K562 (cell line): ENCODE measurements around the gene MCCC1. TPM values are rescaled to one million over a fixed set of nuclear protein-coding genes. Genes with fewer than 3 reads are reported as not detected.
A peak's percentile ranks its signal among the peaks of the same experiment; 100 is the strongest.

ENCODE experiments used
- ATAC-seq: fragments of 200-7000 bp; cut with Tn5 transposase; 3 replicates; pipeline ENCODE4 v1.9.1; 2020; ENCODE audit warnings: moderate library complexity
- BruUV-seq: library from RNA; stranded (reverse); fragments of 400-500 nt; replicated peaks from 2 replicates; lab custom pipeline; 2021; lab: Mats Ljungman, UMichigan
- CTCF ChIA-PET: fragments of 300-600 bp; formaldehyde crosslinking; extraction: SDS; loops from one replicate; lab custom pipeline; 2021; ENCODE audit warnings: low intra/inter-chr PET ratio; lab: Yijun Ruan, JAX
- POLR2A ChIA-PET: fragments of 300-600, 350-650 bp; sonication (Branson Sonifier 250); formaldehyde crosslinking; extraction: SDS; loops from one replicate; lab custom pipeline; 2021; ENCODE audit warnings: antibody characterized with exemption, inconsistent platforms; lab: Yijun Ruan, JAX
- DNase-seq, 4 experiments: peaks; one replicate each; pipeline versions ENCODE4 v3.0.0 to v3.0.0-alpha.2; 2011 to 2018; ENCODE audit warnings: low spot score in 3 of 4, mixed read lengths in 3 of 4; ENCODE audit errors: extremely low read depth in 1 of 4
- FAIRE-seq: peaks from 2 replicates; lab custom pipeline; 2011; peaks lifted over from hg19 to GRCh38; lab: Jason Lieb, UNC
- H2AFZ ChIP-seq: 2 replicates; pipeline ENCODE4 v1.6.0; 2011; ENCODE audit warnings: low read depth, low read length, control low read depth, inconsistent platforms
- H3K27ac ChIP-seq: fragments of 200-600 bp; 3 replicates; pipeline ENCODE4 v1.8.0; 2011; ENCODE audit warnings: low read depth, mild to moderate bottlenecking, control low read depth, inconsistent platforms, low read length, moderate library complexity, mixed read lengths; ENCODE audit errors: extremely low read depth
- H3K27me3 ChIP-seq, 2 experiments: fragments of 300-600 bp in 1 of 2; 2 replicates in 1 of 2; 3 replicates in 1 of 2; pipeline versions ENCODE4 v1.6.0 to v1.8.0; 2011; ENCODE audit warnings: inconsistent platforms in 2 of 2, low read length in 2 of 2, mild to moderate bottlenecking in 1 of 2, mixed read lengths in 1 of 2, moderate library complexity in 1 of 2; ENCODE audit not compliant: control insufficient read depth in 2 of 2, insufficient read depth in 2 of 2
- H3K36me3 ChIP-seq: fragments of 300-600 bp; 3 replicates; pipeline ENCODE4 v1.8.0; 2011; ENCODE audit warnings: mild to moderate bottlenecking, low read length, inconsistent platforms; ENCODE audit not compliant: control insufficient read depth, insufficient read depth
- H3K4me1 ChIP-seq, 2 experiments: fragments of 200-600 bp in 1 of 2; replicated peaks in 1 of 2; 2 replicates in 1 of 2; 3 replicates in 1 of 2; pipeline versions ENCODE4 v1.5.1 to v1.8.0; 2011; ENCODE audit warnings: inconsistent platforms in 2 of 2, low read length in 2 of 2, mild to moderate bottlenecking in 1 of 2, mixed read lengths in 1 of 2, moderate library complexity in 1 of 2; ENCODE audit not compliant: control insufficient read depth in 2 of 2, insufficient read depth in 2 of 2
- H3K4me2 ChIP-seq: 2 replicates; pipeline ENCODE4 v1.6.1; 2011; ENCODE audit warnings: low read length, control low read depth, inconsistent platforms, mixed read lengths; ENCODE audit not compliant: insufficient read depth
- H3K4me3 ChIP-seq: fragments of 200-600 bp; sonication (generic), shearing (Covaris generic); 2 replicates; pipeline ENCODE4 v1.5.1; 2016; ENCODE audit warnings: control low read depth, inconsistent platforms
- H3K79me2 ChIP-seq: fragments of 200-600 bp; 3 replicates; pipeline ENCODE4 v1.8.0; 2011; ENCODE audit warnings: low read length, inconsistent platforms; ENCODE audit not compliant: control insufficient read depth, insufficient read depth
- H3K9ac ChIP-seq, 2 experiments: 2 replicates each; pipeline versions ENCODE4 v1.6.0 to v1.6.1; 2011; ENCODE audit warnings: low read depth in 2 of 2, low read length in 2 of 2, control low read depth in 1 of 2, inconsistent platforms in 1 of 2, mild to moderate bottlenecking in 1 of 2, mixed read lengths in 1 of 2; ENCODE audit not compliant: insufficient read depth in 1 of 2
- H3K9me1 ChIP-seq: one replicate; pipeline ENCODE4 v1.6.0; 2011; ENCODE audit warnings: inconsistent platforms, mild to moderate bottlenecking, low read length, moderate library complexity; ENCODE audit not compliant: control insufficient read depth, insufficient read depth
- H3K9me3 ChIP-seq: replicated peaks from 2 replicates; pipeline ENCODE4 v1.5.1; 2011; ENCODE audit warnings: low read depth, low read length, inconsistent platforms; ENCODE audit not compliant: control insufficient read depth, insufficient read depth
- H4K20me1 ChIP-seq: replicated peaks from 2 replicates; pipeline ENCODE4 v1.6.1; 2011; ENCODE audit warnings: low read length, inconsistent platforms, mixed read lengths; ENCODE audit not compliant: control insufficient read depth, insufficient read depth
- ARID2 ChIP-seq: fragments of 450-650 bp; IDR thresholded peaks from 2 replicates; pipeline ENCODE4 v1.6.1; 2017; ENCODE audit warnings: antibody characterized with exemption, mild to moderate bottlenecking
- BRD4 ChIP-seq: fragments of 200-600 bp; sonication (generic); IDR thresholded peaks from 2 replicates; pipeline ENCODE4 v1.6.1; 2017; ENCODE audit warnings: inconsistent platforms
- DPF2 ChIP-seq: fragments of 450-650 bp; IDR thresholded peaks from 2 replicates; pipeline ENCODE4 v1.6.1; 2016
- ELK3 ChIP-seq: fragments of 450-650 bp; formaldehyde crosslinking; IDR thresholded peaks from 2 replicates; pipeline ENCODE4 v1.4.0; 2020; ENCODE audit warnings: mild to moderate bottlenecking
- FOXJ3 ChIP-seq: sonication (generic); formaldehyde crosslinking; IDR thresholded peaks from 2 replicates; pipeline ENCODE4 v1.4.0; 2020; ENCODE audit warnings: mild to moderate bottlenecking, missing genetic modification reagents
- POLR2A ChIP-seq: fragments of 450-650 bp; conservative IDR thresholded peaks from 2 replicates; pipeline ENCODE4 v1.6.1; 2016
- RAD21 ChIP-seq, 2 experiments: fragments of 250-450 bp in 1 of 2; fragments of 450-650 bp in 1 of 2; sonication (Bioruptor Pico) in 1 of 2; formaldehyde crosslinking in 1 of 2; IDR thresholded peaks in 1 of 2; conservative IDR thresholded peaks in 1 of 2; 2 replicates each; pipeline versions ENCODE4 v1.4.0 to v1.8.0; 2020 to 2022; ENCODE audit warnings: mild to moderate bottlenecking in 2 of 2, moderate library complexity in 1 of 2
- TAF7 ChIP-seq: fragments of 450-650 bp; IDR thresholded peaks from 2 replicates; pipeline ENCODE4 v1.6.1; 2016; ENCODE audit warnings: missing genetic modification characterization, missing compliant biosample characterization
- TRIM24 ChIP-seq, 2 experiments: fragments of 450-650 bp; IDR thresholded peaks; 2 replicates each; pipeline ENCODE4 v1.6.1; 2016
- U2AF1 ChIP-seq: fragments of 200-400 bp; formaldehyde crosslinking; optimal IDR thresholded peaks from 2 replicates; pipeline ENCODE3; 2017; ENCODE audit warnings: mild to moderate bottlenecking, low read depth, low read length, moderate library complexity
- ZNF699 ChIP-seq: fragments of 250-450 bp; sonication (Bioruptor Pico); IDR thresholded peaks from 2 replicates; pipeline ENCODE4 v1.8.0; 2021; ENCODE audit warnings: mild to moderate bottlenecking, moderate library complexity; ENCODE audit not compliant: insufficient replicate concordance
- WGBS: fragments of 100-300 bp; shearing (Covaris generic); methylation state at CpG from one replicate; pipeline ENCODE4 v1.1.6; 2016; ENCODE audit warnings: low coverage, mixed read lengths; ENCODE audit not compliant: insufficient coverage; ENCODE audit errors: missing lambda C conversion rate; 5-methylcytosine and 5-hydroxymethylcytosine counted together
- in situ Hi-C: fragments of 300-500 bp; cut with MboI; formaldehyde crosslinking; loops from 4 replicates; pipeline ENCODE4 v1.15.0; 2018; ENCODE audit warnings: inconsistent platforms, mixed read lengths
- intact Hi-C: fragments of 100-400 bp; cut with micrococcal nuclease; formaldehyde crosslinking; loops from 2 replicates; pipeline ENCODE4 v1.14.2; 2022
- polyA plus RNA-seq, 8 experiments: library from polyadenylated mRNA; depleted of rRNA in 4 of 8; stranded (reverse) in 5 of 8; unstranded in 3 of 8; fragments of >200 nt; fragmentation: Nextera tagmentation in 2 of 8; fragmentation: Illumina TruSeq in 1 of 8; extraction: Ambion mirVana in 2 of 8; extraction: Trizol in 1 of 8; gene quantifications; 2 replicates each; pipeline versions ENCODE4 v1.2.1 to v1.2.3, GENCODE V29; 2011 to 2014; ENCODE audit warnings: inconsistent platforms in 1 of 8, missing spikeins in 1 of 8
- total RNA-seq, 7 experiments: library from RNA; depleted of rRNA in 6 of 7; stranded (reverse); fragments of >200 nt in 6 of 7; fragmentation: Illumina TruSeq in 2 of 7; extraction: Trizol in 2 of 7; gene quantifications; 2 replicates each; pipeline versions ENCODE4 v1.2.1 to v1.2.3, GENCODE V29; 2011 to 2021; ENCODE audit warnings: low replicate concordance in 1 of 7
- TF ChIP-seq, protein P1 (sequence below): fragments of 450-650 bp; IDR thresholded peaks from 2 replicates; pipeline ENCODE4 v1.6.1; 2016; ENCODE audit warnings: antibody characterized with exemption
- TF ChIP-seq, protein P2 (sequence below): fragments of 250-450 bp; sonication (Bioruptor Pico); IDR thresholded peaks from 2 replicates; pipeline ENCODE4 v1.8.0; 2022; ENCODE audit warnings: moderate library complexity, mild to moderate bottlenecking, inconsistent platforms

Gene MCCC1
- total and polyA plus RNA-seq, 9 of the 15 experiments (the other 6 are each of a cell fraction or from before 2014, with no cell fraction given) = 13.7 to 26.9 (median 23.0) TPM

DNA sequence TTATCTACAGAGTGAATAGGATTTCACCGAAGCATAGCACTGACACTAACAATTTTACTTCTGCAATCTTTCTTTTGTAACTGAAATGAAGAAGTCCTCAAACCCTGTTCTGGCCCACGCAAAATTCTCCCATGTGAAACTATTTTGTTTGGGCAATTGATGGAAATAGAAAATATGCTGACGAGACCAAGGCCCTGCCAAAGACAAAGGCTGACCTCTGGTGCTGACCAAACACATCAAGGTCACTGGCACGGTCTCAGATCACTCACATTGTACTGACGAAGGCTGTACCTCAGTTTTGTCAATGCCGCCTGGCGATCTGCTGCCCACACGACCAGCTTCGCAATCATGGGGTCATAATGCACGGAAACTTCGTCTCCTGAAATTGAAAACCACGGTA lies 60.5 kb downstream of the MCCC1 start:
- H3K27ac ChIP-seq = no peak overlapping the region
- no peak overlapping the region for H2AFZ ChIP-seq
- no peak overlapping the region for H3K4me3 ChIP-seq
- intact Hi-C loops = no loop called here
- H3K27me3 ChIP-seq = no peaks in the 10 kb centered on the region
- H3K9me1 ChIP-seq = no peaks in the 10 kb centered on the region
- no peaks in the 10 kb centered on the region for H4K20me1 ChIP-seq
- POLR2A ChIA-PET = no interaction called here
- TF ChIP-seq RAD21 (CRISPR knock-in tag; conservative IDR thresholded peaks at IDR 0.05 in 1 of 2, IDR thresholded peaks at IDR 0.05 in 1 of 2) (0 out of 4 replicates have a peak, but pooled peaks of 1 of the 2 experiments have one; percentile 23), FOXJ3 (no peak)
- TF ChIP-seq, all 486 proteins: peak for 1
- Histone ChIP-seq H3K9ac (no peak overlapping the region), H3K79me2 (no peaks in the 10 kb centered on the region), H3K9me3 (no peaks in the 10 kb centered on the region), H3K4me1 (no peaks in the 10 kb centered on the region), H3K4me2 (no peak overlapping the region), H3K36me3 (peaks cover 39% of the 10 kb centered on the region)
- FAIRE-seq (no peak), ATAC-seq (no peak), DNase-seq (no peak)
- CTCF ChIA-PET = interaction anchor here (1.0 kb wide), 1 partner anchor 129 kb away, joined by 3 read pairs; no protein-coding TSS in a partner anchor
- 84% methylated on average over 12 of the region's 12 CpGs for WGBS
- in situ Hi-C loops = no loop called here
- BruUV-seq = no TSS peak

GRCh38 chr3:183038221-183038620 lies 61.1 kb downstream of the MCCC1 start:
- Histone ChIP-seq H3K27me3 (no peaks in the 10 kb centered on the region), H3K27ac (no peak overlapping the region), H3K9ac (no peak overlapping the region), H4K20me1 (no peaks in the 10 kb centered on the region), H3K4me1 (no peaks in the 10 kb centered on the region), H3K36me3 (peaks cover 41% of the 10 kb centered on the region), H3K9me1 (no peaks in the 10 kb centered on the region), H3K79me2 (no peaks in the 10 kb centered on the region), H3K4me2 (no peak overlapping the region), H3K4me3 (no peak overlapping the region), H2AFZ (no peak overlapping the region), H3K9me3 (no peaks in the 10 kb centered on the region)
- in situ Hi-C loops (no loop called here), intact Hi-C loops (no loop called here)
- DNase-seq (no peak), ATAC-seq (no peak), FAIRE-seq (no peak)
- no TSS peak for BruUV-seq
- ChIA-PET POLR2A (no interaction called here), CTCF (no interaction called here)
- WGBS = 100% methylated on average over 2 of the region's 2 CpGs
- TF ChIP-seq ELK3 (CRISPR knock-in tag) = no peak
- no peak for TF ChIP-seq BRD4
- no peak for TF ChIP-seq TRIM24 (IDR thresholded peaks at IDR 0.05)
- TF ChIP-seq POLR2A = no peak
- TF ChIP-seq, protein P1, sequence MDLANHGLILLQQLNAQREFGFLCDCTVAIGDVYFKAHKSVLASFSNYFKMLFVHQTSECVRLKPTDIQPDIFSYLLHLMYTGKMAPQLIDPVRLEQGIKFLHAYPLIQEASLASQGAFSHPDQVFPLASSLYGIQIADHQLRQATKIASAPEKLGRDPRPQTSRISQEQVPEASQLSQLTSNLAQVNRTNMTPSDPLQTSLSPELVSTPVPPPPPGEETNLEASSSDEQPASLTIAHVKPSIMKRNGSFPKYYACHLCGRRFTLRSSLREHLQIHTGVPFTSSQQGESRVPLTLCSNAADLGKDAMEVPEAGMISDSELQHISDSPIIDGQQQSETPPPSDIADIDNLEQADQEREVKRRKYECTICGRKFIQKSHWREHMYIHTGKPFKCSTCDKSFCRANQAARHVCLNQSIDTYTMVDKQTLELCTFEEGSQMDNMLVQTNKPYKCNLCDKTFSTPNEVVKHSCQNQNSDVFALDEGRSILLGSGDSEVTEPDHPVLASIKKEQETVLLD = no peak
- TF ChIP-seq DPF2 = no peak
- TF ChIP-seq U2AF1 = no peak
- TF ChIP-seq, protein P2, sequence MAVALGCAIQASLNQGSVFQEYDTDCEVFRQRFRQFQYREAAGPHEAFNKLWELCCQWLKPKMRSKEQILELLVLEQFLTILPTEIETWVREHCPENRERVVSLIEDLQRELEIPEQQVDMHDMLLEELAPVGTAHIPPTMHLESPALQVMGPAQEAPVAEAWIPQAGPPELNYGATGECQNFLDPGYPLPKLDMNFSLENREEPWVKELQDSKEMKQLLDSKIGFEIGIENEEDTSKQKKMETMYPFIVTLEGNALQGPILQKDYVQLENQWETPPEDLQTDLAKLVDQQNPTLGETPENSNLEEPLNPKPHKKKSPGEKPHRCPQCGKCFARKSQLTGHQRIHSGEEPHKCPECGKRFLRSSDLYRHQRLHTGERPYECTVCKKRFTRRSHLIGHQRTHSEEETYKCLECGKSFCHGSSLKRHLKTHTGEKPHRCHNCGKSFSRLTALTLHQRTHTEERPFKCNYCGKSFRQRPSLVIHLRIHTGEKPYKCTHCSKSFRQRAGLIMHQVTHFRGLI = no peak
- TF ChIP-seq TAF7 (tag) = no peak
- no peak for TF ChIP-seq ZNF699 (CRISPR knock-in tag)
- no peak for TF ChIP-seq ARID2
